Omental fat pad (tissue), 4 donors: Measurements from ENCODE around the gene TXNDC11. TPM values are rescaled to one million over a fixed set of nuclear protein-coding genes. Genes with fewer than 3 reads are reported as not detected.

ENCODE experiments used
- ATAC-seq: fragments of 150-250 bp; one replicate; pipeline ENCODE4 v1.9.1; 2016; ENCODE audit warnings: mild to moderate bottlenecking, moderate library complexity; ENCODE audit not compliant: low FRiP score
- DNase-seq: peaks from one replicate; pipeline ENCODE4 v3.0.0-alpha.2; 2019; ENCODE audit warnings: low spot score
- total RNA-seq, 4 donors: library from RNA; depleted of rRNA; stranded (reverse); fragments of >200 nt; gene quantifications; one replicate each; pipeline ENCODE4 v1.1.0, GENCODE V29; 2016
- TF ChIP-seq, protein P1 (sequence below), 3 donors: fragments of 450-650 bp; IDR thresholded peaks; one replicate each; pipeline ENCODE4 v1.5.1; 2016 to 2017; ENCODE audit warnings: antibody characterized with exemption in 3 of 3, mild to moderate bottlenecking in 3 of 3, moderate library complexity in 2 of 3

The TXNDC11 gene
- total RNA-seq, 4 donors from 2014 or later = 40.2 to 53.0 (median 49.1) TPM

DNA sequence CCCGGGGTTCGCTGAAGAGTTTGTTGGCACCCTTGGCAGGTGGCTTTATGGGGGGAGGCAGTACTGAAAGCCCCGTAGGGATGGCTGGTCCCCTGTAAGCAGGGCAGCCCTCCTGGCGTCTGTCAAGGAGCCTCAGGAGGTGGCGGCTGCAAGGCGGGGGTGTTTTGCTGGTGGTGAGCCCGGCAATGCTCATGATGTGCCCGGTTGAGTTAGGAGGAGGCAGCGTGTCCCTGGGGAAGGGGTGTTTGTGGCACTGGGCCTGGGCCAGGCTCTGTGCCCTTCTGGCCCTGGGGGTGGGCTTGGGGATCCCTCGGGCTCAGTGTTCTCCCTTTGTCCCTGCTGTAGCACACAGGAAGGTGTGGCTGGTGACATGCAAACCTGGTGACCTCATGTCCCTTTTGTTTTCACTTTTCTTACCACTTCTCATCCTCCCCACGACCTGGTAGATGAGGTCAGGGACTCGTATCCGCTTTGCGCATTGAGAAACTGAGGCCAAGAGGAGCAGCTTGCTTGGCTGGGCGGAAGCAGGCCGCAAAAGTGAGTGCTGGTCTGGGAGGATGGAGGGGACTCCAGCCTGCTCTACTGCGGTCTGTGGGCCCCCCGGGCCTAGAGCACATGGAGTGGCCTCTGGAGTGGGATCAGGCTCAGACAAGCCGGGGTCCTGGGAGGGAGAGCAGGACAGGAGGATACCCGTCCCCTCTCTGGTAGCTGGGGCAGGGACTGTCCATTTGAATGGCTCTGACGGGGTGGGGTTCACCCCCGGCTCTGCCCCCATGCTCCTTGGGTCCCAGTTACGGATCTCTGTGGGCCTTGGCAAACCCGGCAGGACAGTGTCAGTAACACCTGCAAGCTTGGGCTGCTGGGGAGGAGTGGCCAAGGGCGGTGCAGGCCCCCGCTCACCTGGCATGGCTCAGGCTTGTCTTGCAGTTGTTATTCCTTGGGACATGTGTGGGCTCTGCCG is 72.2 kb downstream of the TXNDC11 start:
- ATAC-seq = no peak
- TF ChIP-seq, protein P1, sequence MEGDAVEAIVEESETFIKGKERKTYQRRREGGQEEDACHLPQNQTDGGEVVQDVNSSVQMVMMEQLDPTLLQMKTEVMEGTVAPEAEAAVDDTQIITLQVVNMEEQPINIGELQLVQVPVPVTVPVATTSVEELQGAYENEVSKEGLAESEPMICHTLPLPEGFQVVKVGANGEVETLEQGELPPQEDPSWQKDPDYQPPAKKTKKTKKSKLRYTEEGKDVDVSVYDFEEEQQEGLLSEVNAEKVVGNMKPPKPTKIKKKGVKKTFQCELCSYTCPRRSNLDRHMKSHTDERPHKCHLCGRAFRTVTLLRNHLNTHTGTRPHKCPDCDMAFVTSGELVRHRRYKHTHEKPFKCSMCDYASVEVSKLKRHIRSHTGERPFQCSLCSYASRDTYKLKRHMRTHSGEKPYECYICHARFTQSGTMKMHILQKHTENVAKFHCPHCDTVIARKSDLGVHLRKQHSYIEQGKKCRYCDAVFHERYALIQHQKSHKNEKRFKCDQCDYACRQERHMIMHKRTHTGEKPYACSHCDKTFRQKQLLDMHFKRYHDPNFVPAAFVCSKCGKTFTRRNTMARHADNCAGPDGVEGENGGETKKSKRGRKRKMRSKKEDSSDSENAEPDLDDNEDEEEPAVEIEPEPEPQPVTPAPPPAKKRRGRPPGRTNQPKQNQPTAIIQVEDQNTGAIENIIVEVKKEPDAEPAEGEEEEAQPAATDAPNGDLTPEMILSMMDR (IDR thresholded peaks at IDR 0.05) = no peak
- DNase-seq = no peak

DNA sequence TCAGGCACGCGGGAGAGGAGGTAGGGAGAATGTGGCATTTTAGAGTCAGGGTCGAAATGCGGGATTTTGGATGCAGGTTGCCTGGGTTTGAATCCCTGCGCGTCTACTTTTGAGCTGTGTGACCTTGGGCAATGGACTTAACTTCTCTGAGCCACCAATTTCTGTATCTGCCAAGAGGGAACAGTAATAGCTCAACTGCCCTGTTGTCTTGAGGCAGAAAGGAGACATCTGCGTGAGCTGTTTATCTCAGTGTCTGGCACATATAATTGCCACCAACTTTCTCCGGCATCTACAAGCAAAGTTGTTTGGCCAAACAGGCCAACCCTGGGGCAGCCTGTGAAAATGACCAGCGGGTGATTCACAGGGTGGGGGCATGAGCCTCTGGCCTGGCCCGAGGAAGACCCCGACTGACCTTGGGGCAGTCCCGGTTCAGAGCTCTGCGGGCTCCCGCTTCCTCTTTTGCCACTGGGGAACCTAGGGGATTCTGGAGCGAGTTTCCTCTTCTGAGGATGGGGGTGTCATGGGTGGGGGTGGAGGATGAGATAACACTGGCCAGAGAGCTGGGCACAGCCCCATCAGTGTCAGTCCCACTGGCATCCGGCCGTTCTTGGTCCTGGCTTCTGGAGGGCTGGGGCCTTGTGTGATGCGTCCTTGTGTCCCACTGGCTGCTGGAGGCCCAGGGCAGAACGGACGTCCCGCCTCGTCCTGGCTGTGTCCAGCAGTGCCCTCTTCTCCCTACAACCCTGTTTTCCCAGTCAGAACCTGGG is 73.1 kb downstream of the TXNDC11 start:
- DNase-seq = no peak
- TF ChIP-seq, protein P1 (IDR thresholded peaks at IDR 0.05) = no peak

DNA sequence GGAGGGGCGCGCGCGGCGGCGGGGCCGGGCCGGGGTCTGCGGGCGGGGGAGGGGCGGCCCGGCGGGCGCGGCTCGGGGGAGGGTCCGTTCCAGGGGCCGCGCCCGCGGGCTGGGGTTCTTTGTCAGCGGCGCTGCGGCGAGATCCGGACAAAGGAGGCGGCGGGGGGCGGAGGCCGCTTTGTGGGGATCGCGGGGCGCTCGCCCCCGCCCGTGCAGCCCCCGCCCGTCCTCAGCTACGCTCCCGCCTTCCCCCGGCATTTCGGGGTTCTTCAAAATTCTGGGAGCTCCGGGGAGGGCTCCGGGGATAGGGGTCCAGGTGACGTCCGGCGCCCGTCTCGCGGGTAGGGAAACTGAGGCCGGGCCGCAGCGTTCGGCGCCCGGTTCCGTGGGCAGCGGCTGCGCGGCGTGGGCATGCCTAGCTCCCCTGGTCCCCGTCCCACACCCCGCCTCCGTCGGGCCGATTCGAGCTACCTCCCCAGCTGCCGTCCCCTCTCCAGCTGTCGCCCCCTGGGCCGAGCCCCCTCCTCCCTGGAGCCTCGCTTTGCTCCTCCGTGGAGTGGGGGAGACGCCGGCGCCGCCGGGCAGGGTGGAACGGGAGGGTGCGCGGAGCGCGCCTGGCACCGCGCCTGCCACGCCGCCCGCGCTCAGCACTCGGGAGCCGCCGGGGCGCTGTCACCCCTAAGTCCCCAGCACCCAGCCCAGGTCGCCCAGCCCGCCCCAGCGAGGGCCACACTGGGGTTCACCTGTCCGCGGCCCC is 73.9 kb downstream of the TXNDC11 start:
- ATAC-seq (no peak), DNase-seq (no peak)
- TF ChIP-seq, protein P1 (IDR thresholded peaks at IDR 0.05) = no peak

More for the DNA sequence above, 73.1 kb downstream of the TXNDC11 start:
- ATAC-seq = peak; percentile 31

DNA sequence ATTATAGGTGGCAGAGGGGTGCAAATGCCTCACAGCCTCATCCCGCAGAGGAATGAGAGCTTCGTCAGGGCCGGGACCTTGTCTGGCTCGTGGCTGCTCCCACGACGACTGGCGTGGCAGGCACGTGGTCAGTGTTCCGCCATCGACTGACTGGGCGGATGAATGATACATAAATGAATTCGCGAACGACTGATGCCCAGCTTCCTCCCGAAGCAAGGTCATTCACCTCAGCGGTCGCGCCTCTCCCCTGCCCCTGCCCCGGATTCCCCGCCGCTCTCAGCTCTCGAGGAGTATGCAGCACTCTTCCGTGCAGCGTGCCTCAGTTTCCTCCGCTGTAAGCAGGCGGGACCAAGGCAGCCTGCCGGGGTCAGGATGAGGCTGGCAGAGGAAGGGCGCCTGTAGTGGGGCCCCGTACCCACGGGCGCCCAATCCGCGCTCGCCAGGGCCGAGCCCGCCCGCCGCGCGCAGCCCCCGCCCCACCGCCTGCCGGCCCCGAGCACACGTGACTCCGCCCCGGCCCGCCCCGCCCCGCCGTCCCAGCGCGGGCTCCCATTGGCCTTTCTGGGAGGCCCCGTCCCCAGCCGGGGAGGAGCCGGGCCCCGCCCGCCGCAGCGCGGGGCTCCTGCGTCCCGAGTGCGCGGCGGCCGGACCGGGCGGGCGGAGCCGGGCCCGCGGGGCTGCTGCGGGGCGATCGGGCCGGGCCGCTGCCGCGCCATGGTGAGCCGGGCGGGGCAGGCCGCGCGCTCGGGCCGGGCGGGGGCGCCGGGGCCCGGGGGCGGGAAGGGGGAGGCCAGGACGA is 74.6 kb downstream of the TXNDC11 start, which contains the start of gene SNN:
Gene SNN (plus strand): TSS at position 632 of the 799 bp plus-strand sequence. CDS start 7,605 bp downstream, outside the sequence.
- TF ChIP-seq, protein P1 (IDR thresholded peaks at IDR 0.05) = no peak
- DNase-seq (no peak), ATAC-seq (peak; percentile 92)

DNA sequence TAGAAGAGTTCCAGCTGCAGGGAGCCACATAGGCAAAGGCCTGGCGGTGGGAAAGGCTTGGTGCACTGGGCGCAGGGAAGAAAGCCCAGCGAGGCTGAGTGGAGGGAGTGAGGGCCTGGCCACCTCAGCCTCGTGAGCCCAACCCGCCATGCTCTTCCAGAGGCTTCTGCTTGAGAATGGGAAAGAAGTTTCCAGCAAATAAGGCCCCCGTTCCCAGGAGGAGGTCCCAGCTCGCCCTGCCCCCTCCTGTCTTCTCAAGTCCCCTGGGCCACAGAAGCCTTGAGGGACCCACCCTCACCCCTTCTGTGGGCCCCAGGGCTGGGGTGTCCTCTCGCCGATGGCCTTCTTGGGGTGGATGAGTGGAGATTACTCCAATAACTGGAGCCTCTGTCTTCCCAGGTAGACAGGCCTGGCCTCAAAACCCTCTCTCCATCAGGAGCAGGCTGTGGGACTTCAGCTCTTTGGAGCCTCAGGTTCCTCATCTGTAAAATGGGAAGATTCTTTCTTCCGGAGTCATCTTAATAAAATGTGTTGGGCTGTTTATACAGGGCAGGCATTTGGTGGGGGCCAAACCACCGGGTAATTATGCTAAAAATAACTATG is 75.3 kb downstream of the TXNDC11 start:
- TF ChIP-seq, protein P1 (IDR thresholded peaks at IDR 0.05) = no peak
- ATAC-seq = no peak
- DNase-seq = no peak
